G401.6 (cell line): ENCODE data around the gene SPATA1.
"Not testable (repeated sequence)": the region's sequence is repeated elsewhere in the genome, so short reads cannot be mapped to it uniquely, and the experiment has no call there.

ENCODE experiments used
- FAIRE-seq: peaks from 2 replicates; lab custom pipeline; 2012; peaks lifted over from hg19 to GRCh38; lab: Jason Lieb, UNC

SPATA1 gene

DNA sequence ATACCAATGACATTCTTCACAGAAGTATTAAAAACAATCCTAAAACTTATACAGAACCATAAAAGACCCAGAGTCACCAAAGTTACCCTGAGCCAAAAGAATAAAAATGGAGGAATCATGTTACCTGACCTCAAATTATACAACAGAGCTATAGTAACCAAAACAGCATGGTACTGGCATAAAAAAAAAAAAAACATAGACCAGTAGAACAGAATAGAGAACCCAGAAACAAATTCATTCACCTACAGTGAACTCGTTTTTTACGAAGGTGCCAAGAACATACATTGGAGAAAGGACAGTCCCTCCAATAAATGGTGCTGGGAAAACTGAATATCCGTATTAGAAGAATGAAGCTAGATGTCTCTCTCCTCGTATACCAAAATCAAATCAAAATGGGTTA, 2.8 kb downstream of the SPATA1 start:
- FAIRE-seq: no peak

DNA sequence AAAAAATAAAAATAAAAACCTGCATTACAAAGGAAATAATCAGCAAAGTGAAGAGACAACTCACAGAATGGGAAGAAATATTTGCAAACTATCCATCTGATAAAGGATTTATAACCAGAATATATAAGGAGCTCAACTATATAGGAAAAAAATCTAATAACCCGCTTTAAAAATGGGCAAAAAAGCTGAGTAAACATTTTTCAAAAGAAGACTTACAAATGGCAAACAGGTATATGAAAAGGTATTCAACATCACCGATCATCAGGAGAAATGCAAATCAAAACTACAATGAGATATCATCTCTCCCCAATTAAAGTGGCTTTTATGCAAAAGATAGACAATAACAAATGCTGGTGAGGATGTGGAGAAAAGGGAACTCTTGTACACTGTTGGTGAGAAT, 4.0 kb downstream of the SPATA1 start:
- FAIRE-seq: no peak

DNA sequence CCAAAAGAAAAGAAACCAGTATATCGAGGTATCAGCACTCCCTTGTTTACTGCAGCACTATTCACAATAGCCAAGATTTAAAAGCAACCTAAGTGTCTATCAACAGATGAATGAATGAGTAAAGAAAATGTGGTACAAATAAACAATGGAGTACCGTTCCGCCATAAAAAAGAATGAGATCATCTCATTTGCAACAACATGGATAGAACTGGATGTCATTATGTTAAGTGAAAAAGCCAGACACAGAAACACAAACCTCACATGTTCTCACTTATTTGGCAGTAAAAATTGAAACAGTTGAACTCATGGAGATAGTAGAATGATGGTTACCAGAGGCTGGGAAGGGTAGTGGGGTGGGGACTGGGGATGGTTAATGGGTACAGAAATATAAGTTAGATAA, 4.5 kb downstream of the SPATA1 start:
- no peak for FAIRE-seq

DNA sequence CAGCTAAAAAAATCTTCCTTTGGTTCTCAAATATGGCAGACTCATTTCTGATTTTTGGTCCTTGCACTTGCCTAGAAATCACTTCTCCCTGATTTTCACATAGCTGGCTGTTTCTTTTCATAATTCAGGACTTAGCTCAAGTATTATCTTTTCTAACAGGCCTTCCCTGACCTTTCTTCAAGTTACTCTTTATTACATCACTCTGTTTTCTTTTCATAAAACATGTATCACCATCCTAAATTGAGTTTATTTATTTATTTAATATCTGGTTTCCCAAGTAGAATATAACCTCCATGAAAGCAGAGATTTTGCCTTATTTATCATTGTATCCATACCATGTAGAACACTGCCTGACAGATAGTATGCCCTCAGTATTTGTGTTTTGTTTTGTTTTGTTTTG, 18.4 kb downstream of the SPATA1 start:
- no peak for FAIRE-seq

DNA sequence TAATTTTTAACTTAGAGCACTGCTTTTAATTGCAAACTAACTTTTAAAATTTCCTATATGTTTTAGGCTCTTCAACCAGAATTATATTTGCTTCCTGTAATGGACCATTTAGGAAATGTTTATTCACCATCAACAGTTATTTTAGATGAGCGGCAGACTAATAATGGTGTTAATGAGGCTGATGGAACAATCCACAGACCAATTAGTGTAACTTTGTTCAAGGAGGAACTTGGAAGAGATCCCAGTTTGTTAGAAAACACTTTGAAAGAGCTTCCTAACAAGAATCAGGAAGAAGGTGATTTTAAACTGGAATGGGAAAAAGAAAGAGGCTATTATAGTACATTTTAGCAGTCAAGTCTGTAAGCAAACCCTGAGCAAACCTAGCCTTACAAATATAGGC, 19.6 kb downstream of the SPATA1 start:
- no peak for FAIRE-seq

DNA sequence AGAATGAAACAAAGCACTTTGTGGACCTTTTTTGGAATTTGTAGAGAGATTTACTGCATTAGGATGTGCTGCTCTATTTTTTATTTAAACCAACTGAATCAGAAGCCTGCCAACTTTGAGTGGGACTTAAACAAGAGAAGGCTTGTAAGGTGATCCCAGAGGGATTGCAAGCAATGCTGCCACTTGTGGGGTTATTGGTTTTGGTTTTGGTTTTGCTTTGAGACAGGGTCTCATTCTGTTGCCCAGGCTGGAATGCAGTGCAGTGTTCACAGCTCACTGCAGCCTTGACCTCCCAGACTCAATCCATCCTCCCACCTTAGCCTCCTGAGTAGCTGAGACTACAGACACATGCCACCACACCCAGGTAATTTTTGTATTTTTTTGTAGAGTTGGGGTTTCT, 32.4 kb downstream of the SPATA1 start:
- FAIRE-seq: no peak

DNA sequence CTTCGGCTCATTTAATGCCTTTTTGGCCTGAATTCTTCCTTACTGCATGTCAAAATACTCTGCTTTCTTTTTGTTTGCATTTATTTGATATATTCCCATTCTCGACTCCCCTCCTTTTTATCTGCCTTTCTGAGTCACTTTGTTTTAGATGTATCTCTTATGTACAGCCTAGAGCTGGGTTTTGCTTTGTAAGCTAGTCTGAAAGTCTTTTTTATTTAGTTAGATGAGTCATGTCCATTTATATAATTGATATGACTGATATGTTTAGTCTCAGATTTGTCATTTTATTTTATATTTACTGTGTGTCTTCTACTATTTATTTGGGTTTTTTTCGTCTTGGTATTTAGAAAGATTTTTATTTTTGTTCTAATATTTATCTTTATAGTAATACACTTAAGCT, 33.8 kb downstream of the SPATA1 start:
- FAIRE-seq: no peak

DNA sequence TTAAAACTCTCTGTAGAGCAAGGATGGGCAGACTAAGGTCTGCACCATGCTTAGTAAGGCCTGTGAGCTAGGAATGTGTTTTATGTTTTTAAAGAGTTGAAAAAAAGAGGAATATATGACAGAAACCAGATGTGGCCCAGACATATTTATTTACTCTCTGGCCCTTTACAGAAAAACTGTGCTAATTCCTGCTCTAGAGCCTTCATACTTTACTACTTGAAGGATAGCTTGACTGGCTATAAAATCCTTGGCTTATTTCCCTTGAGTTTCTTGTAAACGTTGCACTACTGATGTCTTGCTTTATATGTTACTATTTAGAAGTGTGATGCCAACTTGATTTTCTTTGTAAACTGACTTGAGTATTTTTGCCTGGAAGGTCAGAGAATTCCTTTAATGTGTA, 34.6 kb downstream of the SPATA1 start:
- no peak for FAIRE-seq

DNA sequence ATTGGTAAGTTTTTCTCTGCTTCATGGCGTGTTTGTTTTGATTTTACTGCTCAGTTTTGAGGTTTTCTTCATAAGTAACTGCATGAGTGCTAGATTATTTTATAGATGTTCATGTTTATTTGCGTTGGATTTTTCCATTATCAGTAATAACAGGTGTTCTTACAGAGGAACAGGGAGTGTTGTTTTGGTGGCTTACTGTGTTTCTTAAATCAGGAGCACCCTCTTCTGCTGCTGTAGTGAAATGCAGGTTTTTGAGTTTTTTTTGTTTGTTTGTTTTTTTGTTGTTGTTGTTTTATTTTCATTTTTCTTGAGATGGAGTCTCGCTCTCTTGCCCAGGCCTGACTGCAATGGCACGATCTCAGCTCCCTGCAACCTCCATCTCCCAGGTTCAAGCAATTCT, 35.5 kb downstream of the SPATA1 start:
- FAIRE-seq: peak; percentile 60

DNA sequence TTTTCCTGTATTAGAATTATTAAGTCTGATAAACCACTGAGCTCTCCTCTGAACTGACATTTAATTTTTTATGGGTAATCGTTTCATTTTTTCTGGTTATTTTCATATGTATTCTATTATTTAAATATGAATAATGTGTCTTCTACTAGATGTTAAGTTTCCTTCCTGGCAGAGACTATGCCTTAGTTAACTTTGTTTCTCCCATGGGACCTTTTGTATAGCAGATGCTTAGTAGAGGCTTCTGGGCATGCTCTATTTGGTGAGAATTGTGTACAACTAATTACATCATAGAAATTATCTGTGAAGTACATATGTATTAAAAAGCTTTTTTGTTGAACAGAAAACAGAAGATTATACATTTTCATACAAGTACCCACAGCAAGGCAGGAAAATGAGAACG, 44.6 kb downstream of the SPATA1 start:
- FAIRE-seq: no peak

DNA sequence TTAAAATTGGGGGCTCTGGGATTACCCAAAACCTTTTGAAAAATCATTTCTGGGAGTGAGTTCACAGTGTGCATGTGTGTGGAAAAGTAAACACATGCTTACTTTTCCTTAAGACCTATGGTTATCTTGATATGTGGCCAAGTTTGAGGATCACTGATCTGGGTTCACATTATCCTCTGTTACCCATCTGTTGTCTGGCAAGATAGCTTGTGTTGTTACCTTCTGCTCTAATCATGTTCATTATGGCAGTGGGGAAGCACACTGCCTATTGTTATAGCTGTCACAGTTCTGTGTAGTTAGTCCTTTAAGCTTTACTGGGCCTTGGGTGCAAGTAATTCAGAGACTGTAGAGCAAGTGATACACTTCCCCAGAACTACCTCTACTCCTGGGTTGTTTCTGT, 63.0 kb downstream of the SPATA1 start:
- FAIRE-seq: no peak

DNA sequence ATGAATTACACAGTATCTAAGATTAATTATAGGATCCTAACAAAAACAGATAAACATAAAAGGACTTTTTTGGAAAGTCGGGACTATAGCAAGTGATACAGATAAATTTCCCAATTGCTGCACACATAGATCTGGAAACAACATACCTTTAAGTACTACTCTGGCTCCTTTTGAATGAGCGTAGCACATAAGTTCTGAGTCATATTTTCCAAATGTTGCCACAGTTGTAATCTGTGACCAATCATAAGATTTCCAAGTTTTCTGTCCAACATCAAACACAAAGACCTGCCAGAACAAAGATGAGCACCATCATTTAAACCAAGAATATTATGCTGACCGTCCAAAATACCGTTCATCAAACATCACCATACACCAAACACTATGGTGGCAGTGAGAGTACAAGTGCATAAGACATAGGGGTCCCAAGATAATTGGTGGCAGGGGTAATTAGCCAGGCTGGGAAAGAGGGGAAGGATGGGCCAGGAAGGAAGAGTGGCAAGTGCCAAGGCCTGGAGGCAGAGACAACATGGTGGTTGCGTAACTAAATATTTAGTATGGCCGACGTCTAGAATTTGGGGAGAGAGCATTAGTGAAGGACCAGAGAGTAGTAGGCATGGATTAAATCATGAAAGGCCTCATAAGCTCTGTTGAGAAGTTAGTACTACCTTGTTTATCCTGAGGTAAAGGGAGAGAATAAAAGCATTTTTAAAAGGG, 64.4 kb downstream of the SPATA1 start:
- no peak for FAIRE-seq

DNA sequence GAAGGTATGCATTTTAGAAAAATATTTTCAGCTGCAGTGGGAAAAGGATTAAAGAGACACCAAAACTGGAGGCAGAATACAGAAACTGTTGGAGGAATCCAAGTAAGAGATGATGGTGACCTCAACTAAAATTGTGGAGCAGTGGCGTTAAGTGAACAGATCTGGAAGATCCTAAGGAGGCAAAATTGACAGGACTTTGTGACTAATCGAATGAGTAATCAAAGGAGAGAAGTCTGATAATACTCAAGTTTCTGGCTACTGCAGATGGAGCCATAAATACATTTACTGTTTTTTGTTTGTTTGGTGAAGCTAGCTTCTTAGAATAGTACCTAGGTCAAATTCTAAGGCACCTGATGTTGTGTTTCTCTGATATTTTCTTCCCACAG, 65.0 kb downstream of the SPATA1 start:
- FAIRE-seq: no peak

DNA sequence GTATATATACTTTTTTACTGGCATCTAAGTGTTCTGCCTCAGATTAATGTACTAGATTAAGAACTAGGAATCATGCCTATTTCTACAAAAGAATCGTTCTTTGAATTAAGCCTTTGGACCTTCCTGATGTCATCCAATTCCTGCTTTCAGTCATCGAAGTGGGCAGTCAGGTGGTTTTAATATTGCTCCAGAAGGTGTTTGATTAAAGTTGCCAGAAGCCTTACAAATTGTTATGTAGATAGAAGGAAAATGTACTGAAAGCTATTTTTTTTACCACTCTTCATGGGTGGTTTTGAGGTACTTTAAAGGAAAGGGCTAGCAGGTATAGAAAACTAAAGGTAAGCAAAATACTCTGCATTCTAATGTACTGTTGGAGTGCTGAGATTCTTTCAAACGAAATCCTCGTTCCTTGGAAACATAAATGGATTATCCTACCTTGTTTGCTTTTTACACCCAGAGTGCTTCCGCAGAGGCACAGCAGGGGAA, 67.3 kb downstream of the SPATA1 start:
- no peak for FAIRE-seq

DNA sequence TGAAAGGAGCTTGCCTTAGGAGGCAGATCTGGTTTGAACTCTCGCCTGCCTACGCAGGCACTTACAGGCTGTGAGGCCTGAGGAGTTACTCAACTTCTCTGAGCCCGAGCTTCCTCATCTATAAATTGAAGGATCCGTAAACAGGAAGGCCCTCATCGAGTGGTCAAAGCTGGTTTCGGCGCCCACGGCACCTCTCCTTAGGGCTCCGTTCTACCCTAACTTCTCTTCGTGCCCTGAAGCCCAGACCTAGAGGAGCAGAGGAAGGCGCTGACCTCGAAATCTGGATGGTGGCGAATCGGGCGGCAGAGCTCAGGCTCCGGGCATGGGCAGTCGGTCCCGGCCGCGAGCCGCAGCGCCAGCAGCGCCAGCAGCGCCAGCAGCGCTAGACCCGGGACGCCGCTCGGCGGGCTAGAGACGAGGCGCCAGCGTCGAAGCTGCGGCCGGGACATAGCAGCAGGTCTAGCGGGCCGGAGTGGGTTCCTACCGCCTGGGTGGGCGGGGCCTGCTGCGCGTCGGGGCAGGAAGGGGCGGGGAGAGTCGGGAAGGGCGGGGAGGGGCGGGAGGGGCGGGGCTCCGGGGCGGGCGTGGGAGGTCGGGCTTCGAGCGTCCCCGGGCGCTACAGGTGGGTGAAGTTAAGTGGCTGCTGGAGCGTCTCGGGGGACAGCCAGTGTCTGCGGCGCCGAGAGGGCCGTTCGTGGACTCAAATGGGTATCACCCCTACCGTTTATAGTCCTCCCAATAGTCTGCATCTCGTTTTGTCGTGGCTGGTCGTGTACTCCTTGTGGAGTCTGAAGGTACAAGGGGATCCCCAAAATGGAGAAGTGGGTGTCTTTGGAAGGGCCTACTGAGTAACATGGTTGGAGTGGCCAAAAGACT, 68.0 kb downstream of the SPATA1 start, which contains the start of gene CTBS:
Gene CTBS (minus strand): TSS at position 474 of the 876 bp plus-strand sequence. CDS start 25 bp downstream, at position 449.
- FAIRE-seq: no peak

DNA sequence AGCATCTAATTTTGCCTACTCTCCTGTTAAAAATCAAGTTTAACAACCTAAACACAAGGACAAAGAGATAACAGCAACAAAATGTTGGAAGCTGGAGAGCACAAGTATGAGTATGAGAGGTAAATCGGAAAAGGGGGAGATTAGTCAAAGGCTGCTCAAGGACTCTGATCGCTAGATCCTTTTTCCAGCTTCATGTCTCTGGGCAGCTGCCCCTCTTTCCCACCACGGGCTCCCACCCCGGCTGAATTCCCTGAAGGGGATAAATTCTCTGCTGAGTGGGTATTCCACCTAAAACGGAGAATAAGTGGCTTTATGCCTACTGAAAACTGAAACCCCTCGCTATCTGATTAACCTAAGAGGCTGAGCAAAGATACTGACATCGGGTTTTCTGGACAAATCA, 68.8 kb downstream of the SPATA1 start:
- FAIRE-seq: no peak

DNA sequence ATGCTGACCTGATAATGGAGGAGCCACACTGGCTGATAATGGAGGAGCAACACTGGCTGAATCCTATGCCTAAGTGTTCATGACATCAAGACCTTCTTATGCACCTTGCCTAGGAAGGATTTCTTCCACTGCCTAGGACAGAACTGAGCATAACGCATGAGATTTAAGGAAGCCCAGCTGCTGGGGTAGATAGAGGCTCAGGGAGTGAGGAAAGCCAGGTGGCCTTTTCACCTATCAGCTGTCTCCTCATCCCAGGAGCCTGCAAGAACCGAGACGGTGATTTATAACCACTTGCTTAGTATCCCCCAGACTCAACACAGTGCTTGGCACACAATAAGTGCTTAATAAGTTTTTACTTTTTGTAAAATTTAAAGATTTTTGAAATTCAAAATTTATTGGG, 75.5 kb downstream of the SPATA1 start:
- FAIRE-seq: no peak

DNA sequence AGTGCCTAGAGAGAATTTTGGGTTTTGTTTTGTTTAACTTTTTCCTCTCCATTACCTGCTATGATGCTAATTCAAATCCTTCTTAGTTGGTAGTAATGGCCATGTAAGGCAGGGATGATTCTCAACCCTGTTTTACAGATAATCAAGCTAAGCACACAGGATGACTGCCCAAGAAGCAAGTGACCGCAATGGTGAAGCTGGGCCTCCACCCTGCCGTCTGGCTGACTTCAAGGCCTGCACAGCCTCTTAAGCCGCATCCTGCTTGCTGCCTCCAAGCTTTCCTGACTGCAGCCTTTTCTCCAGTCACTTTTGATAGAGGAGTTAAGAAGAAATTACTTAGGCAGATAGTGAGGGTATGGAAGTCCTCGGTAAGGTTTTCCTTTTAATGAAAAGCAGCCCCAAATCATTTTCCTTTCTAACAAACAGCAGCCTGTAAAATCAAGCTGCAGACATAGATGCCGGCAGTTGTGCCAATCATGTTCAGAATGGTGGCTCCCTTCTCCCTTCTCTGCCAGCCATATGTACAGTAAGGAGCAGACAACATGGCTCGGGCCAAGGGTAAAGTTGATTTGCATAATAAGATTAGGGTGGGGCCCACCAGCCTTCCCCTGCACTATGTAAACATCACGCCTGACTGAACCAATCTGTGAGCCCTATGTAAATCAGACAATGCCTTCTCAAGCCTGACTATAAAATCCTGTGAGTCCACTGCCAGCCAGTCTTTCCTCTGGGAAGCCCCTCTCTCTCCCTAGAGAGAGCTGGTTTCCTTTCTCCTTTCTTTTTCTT, 76.8 kb downstream of the SPATA1 start:
- no peak for FAIRE-seq

DNA sequence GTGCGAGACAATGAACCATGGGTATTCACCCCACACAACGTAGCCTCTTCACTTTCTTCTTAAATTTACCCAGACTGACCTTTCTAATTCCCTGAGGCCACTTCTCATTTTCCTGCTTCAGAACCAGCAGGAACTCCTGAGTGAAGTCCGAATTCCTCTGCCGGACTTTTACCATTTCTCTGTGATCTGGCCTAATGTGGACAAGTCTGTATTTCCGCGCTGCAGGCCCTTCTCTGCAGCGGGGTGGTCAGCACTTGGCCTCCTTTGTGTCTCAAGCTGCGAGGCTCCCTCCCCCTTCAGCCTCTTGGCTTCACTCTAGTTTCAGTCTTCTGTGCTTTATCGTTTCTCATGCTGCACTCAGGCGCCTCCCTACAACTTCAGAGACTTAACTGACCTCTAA, 77.5 kb downstream of the SPATA1 start:
- FAIRE-seq: no peak

DNA sequence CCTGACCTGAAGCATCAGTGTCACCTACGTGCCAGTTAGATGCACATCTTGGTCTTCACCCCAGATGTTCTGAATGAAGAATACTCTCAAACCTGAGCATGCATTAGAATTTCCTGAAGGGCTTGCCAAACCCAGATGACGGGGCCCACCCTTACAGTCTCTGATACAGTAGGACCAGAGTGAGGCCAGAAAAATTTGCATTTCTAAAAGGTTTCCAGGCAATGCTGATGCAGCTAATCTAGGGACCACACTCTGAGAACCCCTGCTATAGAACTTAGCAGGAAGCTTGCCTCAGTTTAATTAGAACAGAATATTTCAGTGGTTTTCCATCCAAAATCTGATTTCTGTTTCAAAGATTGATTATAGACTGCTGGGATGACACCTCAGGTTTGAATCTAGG, 77.9 kb downstream of the SPATA1 start:
- no peak for FAIRE-seq

DNA sequence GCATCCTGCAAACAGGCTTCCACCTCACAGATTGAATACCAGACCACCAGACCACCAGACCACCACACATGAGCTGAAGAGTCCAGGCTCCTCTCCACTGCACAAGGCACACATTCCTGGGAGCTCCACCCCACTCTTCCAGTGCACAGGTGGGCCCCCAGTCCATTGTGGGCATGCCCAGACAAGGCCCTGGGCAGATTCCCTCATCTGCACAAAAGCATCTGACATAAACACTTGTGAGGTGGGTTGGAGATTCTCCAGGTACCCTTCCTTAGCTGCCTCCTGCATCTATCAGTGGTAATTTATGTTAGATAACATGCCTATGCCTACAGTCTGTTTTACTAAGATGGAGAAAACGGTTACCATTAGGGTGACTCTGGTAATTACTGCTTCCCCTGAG, 79.6 kb downstream of the SPATA1 start:
- FAIRE-seq: no peak

DNA sequence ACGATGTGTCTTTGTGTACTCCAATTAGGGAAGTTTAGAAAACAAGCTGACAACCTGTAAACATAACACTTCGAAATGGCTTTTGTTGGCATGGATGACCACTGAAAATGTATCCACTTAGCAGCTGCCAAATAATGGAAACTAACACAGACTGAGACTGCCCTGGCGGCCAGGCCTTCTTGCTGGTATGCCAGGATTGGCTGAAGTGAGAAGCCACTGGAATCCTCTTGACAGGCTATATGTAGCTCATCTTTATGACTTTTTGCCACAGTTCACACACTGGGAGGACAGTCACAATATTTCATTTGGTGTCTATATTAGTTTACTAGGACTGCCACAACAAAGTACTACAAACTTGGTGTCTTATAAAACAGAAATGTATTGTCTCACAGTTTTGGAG, 80.9 kb downstream of the SPATA1 start:
- no peak for FAIRE-seq

DNA sequence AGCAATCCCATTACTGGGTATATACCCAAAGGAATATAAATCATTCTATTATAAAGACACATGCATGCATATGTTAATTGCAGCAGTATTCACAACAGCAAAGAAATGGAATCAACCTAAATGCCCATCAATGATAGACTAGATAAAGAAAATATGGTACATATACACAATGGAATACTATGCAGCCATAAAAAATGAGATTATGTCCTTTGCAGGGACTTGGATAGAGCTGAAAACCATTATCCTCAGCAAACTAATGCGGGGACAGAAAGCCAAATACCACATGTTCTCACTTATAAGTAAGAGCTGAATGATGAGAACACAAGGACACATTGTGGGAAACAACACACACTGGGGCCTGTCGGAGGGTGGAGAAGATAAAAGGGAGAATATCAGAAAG, 88.8 kb downstream of the SPATA1 start:
- FAIRE-seq: not testable (repeated sequence)
